Type B pancreatic cell (in vitro differentiated cells): Measurements from ENCODE around the gene KCP. TPM values are rescaled to one million over a fixed set of nuclear protein-coding genes. Genes with fewer than 3 reads are reported as not detected.

Experiments
- DNase-seq: peaks from one replicate; pipeline ENCODE4 v3.0.0; 2021; ENCODE audit warnings: mixed read lengths; ENCODE audit not compliant: unreplicated experiment; ENCODE audit errors: extremely low spot score
- H3K27ac Mint-ChIP-seq: 2 replicates; pipeline ENCODE4 v1.8.0; 2021; ENCODE audit warnings: mild to moderate bottlenecking, mixed read lengths
- H3K27me3 Mint-ChIP-seq: 2 replicates; pipeline ENCODE4 v1.8.0; 2021; ENCODE audit warnings: mixed read lengths
- H3K36me3 Mint-ChIP-seq: 2 replicates; pipeline ENCODE4 v1.8.0; 2021; ENCODE audit warnings: mixed read lengths
- H3K4me1 Mint-ChIP-seq: one replicate; pipeline ENCODE4 v1.8.0; 2021; ENCODE audit warnings: mixed read lengths; ENCODE audit not compliant: unreplicated experiment
- H3K4me3 Mint-ChIP-seq: 2 replicates; pipeline ENCODE4 v1.8.0; 2021; ENCODE audit warnings: mild to moderate bottlenecking, mixed read lengths
- H3K9me3 Mint-ChIP-seq: 2 replicates; pipeline ENCODE4 v1.8.0; 2021; ENCODE audit warnings: mixed read lengths
- CTCF ChIP-seq: fragments of 200-600 bp; sonication (generic); conservative IDR thresholded peaks from 2 replicates; pipeline ENCODE4 v1.5.0; 2021; ENCODE audit warnings: antibody characterized with exemption, mild to moderate bottlenecking
- total RNA-seq: library from RNA; stranded (reverse); gene quantifications from 2 replicates; pipeline ENCODE4 v1.2.1, GENCODE V29; 2021; ENCODE audit warnings: low replicate concordance

Gene KCP
- total RNA-seq, 1 donor from 2014 or later = 4.2 TPM

GRCh38 chr7:128899392-128899791 lies 11.1 kb downstream of the KCP start:
- DNase-seq = no peak
- no peaks in the 10 kb centered on the region for H3K36me3 Mint-ChIP-seq
- no peak for TF ChIP-seq CTCF

GRCh38 chr7:128895320-128895719 lies 15.2 kb downstream of the KCP start:
- TF ChIP-seq CTCF = no peak
- H3K9me3 Mint-ChIP-seq = peaks cover 5% of the 10 kb centered on the region
- H3K36me3 Mint-ChIP-seq = no peaks in the 10 kb centered on the region
- no peak for DNase-seq
- peaks cover 8% of the 10 kb centered on the region for H3K27me3 Mint-ChIP-seq
- no peak overlapping the region for H3K27ac Mint-ChIP-seq
- H3K4me3 Mint-ChIP-seq = no peak overlapping the region
- no peaks in the 10 kb centered on the region for H3K4me1 Mint-ChIP-seq

More at GRCh38 chr7:128899392-128899791, 11.1 kb downstream of the KCP start:
- H3K27me3 Mint-ChIP-seq = peaks cover 6% of the 10 kb centered on the region
- peaks cover 5% of the 10 kb centered on the region for H3K4me1 Mint-ChIP-seq
- H3K9me3 Mint-ChIP-seq = peaks cover 5% of the 10 kb centered on the region
- no peak overlapping the region for H3K4me3 Mint-ChIP-seq
- H3K27ac Mint-ChIP-seq = no peak overlapping the region

GRCh38 chr7:128894101-128894440 lies 16.4 kb downstream of the KCP start:
- Mint-ChIP-seq H3K4me3 (no peak overlapping the region), H3K4me1 (no peaks in the 10 kb centered on the region), H3K36me3 (no peaks in the 10 kb centered on the region), H3K9me3 (peaks cover 5% of the 10 kb centered on the region), H3K27me3 (peaks cover 18% of the 10 kb centered on the region), H3K27ac (no peak overlapping the region)
- no peak for DNase-seq
- TF ChIP-seq CTCF = no peak

DNA sequence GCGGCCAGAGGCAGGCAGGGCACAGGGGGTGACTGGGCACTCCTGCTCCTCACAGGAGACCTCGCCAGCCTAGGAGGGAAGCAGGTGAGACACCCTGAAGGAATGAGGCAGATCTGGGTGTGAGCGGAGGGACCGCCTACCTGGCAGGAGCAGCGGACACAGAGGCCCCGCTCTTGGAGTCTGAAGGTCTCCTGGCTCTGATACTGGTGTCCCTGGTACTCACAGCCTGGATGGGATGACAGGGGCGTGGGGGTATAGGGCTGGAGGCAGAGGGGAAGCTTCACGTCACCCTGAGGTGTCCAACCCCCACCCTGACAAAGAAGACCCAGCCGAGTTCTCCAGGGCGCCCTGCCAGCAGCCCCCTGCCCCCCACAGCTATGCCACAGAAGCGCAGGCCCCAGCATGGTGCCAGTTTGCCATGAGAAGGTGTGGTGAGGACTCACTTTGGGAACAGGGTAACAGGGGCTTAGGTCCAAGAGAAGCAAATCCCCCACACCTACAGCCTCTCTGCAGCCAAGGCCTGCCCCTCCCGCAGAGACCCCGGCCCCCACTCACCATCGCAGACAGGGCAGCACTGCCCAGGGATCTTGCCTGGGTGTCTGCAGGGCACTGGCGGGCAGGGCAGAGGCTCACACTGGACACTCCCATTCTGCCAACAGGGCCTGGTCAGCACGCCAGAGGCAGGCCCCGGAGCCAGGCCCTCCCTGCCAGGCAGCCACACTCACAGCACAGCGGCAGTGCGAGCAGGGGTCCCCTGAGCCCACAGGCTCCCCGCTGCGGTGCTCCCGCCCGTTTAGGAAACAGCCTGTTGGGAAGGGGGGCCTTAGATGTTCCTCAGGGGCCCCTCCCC lies 17.0 kb downstream of the KCP start:
- no peak for DNase-seq
- Mint-ChIP-seq H3K36me3 (no peaks in the 10 kb centered on the region), H3K4me1 (no peaks in the 10 kb centered on the region), H3K27ac (no peak overlapping the region), H3K27me3 (peaks cover 16% of the 10 kb centered on the region), H3K9me3 (peaks cover 2% of the 10 kb centered on the region), H3K4me3 (no peak overlapping the region)
- no peak for TF ChIP-seq CTCF

GRCh38 chr7:128892521-128893250 lies 17.8 kb downstream of the KCP start:
- Mint-ChIP-seq H3K9me3 (no peaks in the 10 kb centered on the region), H3K36me3 (no peaks in the 10 kb centered on the region), H3K4me3 (no peak overlapping the region), H3K4me1 (no peaks in the 10 kb centered on the region), H3K27ac (no peak overlapping the region), H3K27me3 (peaks cover 14% of the 10 kb centered on the region)
- DNase-seq = no peak
- no peak for TF ChIP-seq CTCF
